DND-41 (cell line): ENCODE data around the gene TBC1D1.

Experiments
- CTCF ChIP-seq: IDR thresholded peaks from 2 replicates; pipeline ENCODE4 v1.5.1; 2012; ENCODE audit warnings: borderline replicate concordance, low read length, moderate library complexity, mild to moderate bottlenecking; ENCODE audit not compliant: poor library complexity, severe bottlenecking; ENCODE audit errors: extremely low read depth
- EZH2 ChIP-seq: IDR thresholded peaks from 3 replicates; pipeline ENCODE4 v1.6.1; 2012; ENCODE audit warnings: borderline replicate concordance, low read depth, mild to moderate bottlenecking, moderate library complexity, low read length, inconsistent platforms; ENCODE audit not compliant: severe bottlenecking

GRCh38 chr4:38155589-38156294 lies 264.9 kb downstream of the TBC1D1 start:
- no peak for TF ChIP-seq CTCF
- no peak for TF ChIP-seq EZH2
